ENCODE measurements around the gene ALG14.

- TF ChIP-seq POLR2A (IDR thresholded peaks at IDR 0.05), result no peak
- TF ChIP-seq, protein P1, sequence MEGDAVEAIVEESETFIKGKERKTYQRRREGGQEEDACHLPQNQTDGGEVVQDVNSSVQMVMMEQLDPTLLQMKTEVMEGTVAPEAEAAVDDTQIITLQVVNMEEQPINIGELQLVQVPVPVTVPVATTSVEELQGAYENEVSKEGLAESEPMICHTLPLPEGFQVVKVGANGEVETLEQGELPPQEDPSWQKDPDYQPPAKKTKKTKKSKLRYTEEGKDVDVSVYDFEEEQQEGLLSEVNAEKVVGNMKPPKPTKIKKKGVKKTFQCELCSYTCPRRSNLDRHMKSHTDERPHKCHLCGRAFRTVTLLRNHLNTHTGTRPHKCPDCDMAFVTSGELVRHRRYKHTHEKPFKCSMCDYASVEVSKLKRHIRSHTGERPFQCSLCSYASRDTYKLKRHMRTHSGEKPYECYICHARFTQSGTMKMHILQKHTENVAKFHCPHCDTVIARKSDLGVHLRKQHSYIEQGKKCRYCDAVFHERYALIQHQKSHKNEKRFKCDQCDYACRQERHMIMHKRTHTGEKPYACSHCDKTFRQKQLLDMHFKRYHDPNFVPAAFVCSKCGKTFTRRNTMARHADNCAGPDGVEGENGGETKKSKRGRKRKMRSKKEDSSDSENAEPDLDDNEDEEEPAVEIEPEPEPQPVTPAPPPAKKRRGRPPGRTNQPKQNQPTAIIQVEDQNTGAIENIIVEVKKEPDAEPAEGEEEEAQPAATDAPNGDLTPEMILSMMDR (IDR thresholded peaks at IDR 0.05), result no peak
Measured at GRCh38 chr1:95002540-95003432, 70.0 kb downstream of the ALG14 start.

Data from lower leg skin (tissue), 3 donors.